GOT3 (cell line): ENCODE data around the gene STXBP3.
"Not testable (repeated sequence)": the region's sequence is repeated elsewhere in the genome, so short reads cannot be mapped to it uniquely, and the experiment has no call there.

Experiments used
- DNase-seq: peaks from one replicate; lab custom pipeline; 2025; ENCODE audit warnings: mixed read lengths; lab: John Stamatoyannopoulos, UW

The STXBP3 gene

DNA sequence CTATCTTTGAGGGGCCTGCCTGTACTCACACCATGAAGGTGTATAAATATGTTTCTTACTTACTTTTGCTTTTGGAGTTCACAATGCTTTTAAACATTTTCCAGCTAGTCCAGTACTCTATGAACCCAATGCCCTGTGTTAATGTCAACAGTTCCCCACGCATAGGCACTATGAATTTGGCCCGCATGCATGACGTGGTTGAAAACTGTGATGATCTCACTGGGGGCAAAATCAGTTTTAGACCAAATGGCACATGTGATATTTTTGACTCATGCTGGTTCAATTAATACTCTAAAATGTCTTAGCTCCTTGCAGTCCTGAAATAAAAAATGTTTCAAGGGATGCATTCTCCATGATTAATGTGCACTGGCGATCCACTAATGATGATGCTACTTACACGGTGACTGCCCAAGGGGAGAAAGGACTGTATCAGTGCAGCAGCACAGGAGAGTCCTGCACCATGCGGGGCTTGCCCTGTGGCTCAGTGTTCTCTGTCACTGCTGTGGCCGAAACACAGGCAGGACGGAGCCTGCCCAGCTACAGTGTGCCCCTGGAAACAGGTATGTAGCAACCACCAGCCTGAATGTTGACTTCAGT is 18.0 kb upstream of the STXBP3 start:
- no peak for DNase-seq

DNA sequence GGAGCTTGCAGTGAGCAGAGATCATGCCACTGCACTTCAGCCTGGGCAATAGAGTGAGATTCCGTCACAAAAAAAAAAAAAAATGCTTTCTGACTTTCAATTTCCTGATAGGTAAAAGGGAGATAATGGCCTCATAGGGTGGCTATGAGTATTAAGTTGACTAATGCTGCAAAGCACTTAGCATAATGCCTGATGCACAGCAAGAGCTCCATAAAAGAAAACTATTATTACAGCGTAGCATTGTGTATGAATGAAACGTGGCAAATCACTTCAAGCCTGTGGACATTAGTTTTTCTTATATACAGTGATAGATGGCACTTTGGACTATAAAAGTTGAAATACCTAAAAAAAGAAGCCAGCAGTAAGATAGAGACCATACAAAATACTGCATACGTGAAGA is 17.0 kb upstream of the STXBP3 start:
- DNase-seq: no peak

DNA sequence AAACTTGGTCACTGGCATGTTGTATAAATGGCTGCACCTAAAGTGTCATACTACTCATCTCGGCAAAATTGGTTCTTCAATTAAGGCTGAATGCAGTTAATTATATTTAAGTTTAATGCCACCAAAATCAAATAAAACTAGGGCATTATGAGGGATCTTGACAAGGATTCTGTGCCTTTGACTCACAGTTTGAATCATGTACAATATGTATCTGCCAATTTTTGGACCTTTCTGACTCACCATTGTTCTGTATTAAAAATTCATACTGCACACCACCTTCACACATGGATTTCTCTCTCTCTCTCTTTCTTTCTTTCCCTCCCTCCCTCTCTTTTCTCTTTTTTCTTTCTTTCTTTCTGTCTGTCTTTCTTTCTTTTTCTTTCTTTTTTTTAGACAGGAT is 14.1 kb upstream of the STXBP3 start:
- DNase-seq: no peak

DNA sequence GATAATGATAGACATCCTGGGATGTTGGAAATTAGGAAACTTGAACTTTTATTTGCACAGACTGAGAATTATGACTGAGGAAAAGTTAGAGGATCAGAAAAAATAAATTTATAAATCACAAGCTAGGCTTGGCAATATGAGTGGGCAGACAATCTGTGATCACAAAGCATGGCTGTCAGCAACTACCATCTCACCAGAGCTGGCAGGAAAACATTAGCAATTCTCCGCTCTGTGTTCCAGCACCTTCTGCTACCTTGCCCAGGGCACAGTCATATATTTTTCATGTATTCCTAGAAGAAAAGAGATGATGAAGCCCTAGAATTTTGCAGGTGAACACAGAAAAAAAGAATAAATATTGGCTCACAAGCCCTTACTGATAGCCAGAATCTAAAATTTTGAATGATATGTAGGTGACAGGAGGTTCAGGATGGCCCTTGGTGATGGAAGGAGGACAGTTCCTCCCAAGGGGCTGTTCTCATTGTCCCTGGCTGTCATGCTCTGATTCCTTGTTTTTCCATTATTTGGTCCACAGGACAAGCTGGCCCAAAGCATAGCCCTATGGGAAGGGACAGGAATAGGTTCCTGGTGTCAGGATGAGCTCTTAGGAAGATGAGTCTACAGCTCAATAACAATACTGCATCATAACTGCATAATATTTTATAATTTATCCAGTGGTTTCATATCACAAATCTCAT is 12.2 kb upstream of the STXBP3 start:
- no peak for DNase-seq

DNA sequence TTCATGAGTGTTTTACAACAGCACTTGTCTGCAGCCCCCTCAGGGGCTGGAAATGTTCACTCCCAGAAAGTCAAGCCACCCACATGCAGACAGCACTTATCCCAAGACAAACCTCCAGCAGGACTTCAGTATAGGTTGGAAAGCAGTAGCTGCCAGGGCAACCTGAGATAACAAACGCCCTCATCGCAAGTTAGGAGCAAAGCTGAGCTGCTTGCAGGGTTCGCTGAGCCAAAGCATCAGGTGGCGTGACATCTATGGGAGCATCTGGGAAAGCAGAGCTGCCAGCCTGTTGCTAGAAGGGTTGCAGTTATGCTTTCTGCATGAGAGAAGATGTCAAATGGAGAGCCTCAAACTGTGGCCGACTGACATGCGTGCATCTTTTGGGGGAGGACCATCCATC is 4.2 kb upstream of the STXBP3 start:
- DNase-seq: no peak

DNA sequence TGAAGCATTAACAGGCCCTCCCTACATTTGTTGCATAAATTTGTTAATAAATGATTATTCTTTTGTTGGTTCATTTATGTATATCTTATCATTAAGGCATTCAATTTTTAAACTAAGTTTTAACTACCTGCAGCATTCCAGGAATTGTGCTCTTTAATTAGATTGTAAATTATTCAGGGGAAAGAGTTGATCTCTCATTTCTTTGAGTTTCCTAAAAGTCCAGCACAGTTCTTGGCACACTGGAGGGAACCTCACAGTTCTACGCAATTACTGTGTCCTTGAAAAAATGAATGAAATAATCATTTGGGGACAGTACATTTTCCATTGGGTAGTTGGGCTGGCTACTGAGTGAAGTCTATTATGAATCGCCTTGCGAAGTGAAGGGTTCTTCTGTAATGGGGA is 493 bp upstream of the STXBP3 start:
- DNase-seq: no peak

DNA sequence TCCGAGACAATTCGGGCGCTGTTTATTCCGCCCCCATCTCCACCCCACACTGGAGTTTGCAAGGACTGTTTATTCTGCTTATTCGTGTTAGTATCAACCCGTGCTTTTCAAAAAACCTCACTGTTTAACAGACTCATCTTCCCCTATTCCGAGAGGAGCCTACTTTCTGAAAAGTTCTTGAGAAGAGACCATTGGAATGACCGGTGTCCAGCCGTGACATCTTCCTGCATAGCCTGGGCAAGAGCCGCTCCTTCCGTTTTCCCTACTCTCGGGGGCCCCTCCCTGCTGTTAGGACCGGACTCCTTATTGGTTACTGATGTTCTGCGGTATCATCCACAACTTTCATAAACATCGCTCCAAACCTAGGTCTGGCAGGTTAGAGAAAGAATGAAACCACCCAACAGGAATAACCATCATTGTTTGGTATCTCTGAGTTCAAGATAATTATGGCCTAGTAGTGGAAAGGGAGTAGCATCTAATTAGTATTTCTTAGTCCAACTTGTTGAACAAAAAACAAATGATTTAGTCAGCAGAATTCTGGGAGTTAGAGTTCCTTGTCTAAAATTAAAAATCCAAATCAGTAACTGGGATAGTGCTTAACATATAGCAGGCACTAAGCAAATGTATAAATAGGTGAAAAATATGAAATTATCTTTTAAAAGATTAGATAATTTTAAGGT is 837 bp downstream of the STXBP3 start:
- DNase-seq: no peak

DNA sequence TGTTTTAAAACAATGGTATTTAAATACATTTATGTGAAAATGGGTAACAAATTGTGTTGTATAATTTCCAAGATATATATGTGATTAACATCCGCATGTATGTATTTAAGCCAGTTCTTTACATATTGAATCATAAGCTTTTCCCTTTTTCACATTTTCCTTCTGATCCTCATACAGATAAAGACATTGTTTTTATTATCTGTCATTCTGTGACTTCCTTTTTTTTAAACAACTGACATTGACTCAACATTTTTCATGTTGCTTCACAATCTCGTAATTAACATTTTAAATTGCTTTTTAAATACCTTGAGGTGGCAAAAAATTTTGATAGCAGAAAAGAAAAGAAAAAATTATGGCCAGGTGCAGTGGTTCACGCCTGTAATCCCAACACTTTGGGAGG is 1.4 kb downstream of the STXBP3 start:
- no peak for DNase-seq

DNA sequence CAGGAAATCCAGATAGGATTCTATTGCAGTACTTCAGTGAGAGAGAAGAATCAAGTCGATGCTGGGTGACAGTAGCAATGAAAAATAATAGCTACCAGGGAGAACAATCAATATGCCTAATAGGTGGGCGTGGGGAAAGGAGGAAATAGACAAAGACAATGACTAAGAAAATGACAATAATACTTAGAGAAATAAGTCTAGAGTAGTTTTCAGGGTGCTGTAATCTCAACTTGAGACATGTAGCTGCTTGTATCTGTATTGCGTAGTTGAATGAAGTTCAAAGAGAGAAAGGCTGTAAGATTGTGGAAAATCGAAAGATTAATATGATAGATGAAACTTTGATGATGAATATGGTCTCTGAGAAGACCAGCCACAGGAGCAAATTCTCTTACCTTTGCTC is 2.6 kb downstream of the STXBP3 start:
- DNase-seq: no peak

DNA sequence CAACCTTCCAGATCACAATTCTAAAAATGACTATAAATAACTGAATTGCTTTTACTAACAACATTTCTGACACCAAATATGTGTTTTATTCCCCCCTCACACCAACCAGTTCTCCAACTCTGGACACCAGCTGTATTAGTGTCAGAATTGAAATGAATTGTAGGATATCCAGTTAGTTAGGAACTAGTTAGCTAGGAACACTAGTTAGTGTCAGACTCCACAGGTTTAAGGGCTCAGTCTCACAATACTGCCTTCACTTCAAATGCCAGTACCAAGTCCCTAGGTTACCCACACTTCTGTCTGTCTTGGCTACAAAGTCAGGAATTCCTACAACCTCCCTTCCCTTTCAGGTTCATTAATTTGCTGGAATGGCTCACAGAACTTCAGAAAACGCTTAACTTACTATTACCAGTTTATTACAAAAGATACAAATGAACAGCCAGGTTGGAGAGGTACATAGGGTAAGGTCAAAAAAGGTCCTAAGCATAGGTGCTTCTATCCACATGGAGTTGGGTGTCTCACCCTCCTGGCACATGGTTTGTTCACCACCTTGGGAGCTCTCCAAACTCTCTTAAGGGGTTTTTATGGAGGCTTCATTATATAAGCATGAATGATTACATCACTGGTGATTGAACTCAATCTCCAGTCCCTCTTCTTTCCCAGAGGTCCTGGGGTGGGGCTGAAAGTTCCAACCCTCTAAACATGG is 4.2 kb downstream of the STXBP3 start:
- no peak for DNase-seq

DNA sequence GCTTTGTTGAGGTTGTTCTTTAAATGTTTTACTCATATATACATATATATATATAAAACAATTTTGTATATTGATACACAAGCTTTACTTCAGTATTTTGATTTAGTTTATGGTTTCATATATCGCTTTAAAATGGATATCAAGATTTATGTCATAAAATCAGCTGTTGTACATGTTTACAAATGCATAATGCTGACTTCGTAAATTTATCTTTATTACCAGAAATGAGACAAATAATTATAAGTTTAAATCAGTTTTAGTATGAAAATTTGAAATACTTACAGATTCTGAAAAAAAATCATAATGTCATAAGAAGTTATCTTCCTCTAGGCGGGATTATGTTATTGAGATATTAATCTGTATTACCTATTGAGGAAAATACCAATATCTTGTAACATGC is 6.9 kb downstream of the STXBP3 start:
- no peak for DNase-seq

DNA sequence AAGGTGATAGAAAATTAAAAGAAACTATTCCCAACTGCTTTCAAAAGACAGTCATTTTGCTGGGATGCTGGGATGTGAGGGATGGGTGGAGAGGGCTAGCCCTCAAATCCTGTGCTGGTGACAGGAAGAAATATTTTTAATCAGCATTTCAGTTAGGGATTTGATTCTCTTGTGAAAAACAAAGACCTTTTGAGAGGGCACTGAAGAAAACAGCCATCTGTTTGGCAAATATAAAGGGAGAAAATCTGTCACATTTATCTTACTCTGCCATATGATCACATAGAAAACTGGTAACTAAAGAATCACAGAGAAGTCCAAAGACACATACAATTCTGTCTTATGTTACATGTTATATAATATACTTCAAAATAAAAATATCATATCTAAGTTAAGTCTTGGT is 12.3 kb downstream of the STXBP3 start:
- no peak for DNase-seq

DNA sequence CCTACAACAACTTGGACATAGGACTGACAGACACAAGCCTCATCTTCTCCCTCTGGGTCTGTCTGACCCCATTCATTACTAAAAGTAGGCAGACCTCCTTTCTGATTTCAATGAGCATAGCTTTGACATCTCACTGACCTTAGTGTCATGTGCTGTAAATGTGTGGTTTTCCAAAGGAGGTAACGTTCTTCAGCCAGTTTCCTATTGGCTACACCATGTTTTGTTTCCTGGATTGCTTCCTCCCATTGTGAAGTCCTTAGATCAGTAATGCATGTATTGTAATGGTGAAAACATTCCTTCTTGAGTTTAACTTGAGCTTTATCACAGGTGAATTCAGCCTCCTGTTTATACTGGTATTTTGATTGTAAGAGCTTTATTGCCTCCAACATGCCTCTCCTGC is 20.6 kb downstream of the STXBP3 start:
- DNase-seq: no peak

DNA sequence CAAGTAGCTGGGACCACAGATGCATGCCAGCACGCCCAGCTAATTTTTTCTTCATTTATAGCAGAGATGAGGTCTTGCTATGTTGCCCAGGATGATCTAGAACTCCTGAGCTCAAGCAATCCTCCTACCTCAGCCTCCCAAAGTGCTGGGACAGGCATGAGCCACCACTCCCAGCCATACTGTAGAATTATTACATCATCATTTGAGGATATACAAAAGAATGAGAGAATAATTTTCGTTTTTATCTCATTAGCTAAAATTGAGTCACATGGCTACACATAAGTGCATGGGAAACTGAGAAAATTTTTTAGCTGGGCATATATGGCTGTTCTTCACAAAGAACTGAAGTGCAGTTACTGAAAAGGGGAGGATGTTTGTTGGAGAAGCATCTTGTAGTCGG is 21.2 kb downstream of the STXBP3 start:
- no peak for DNase-seq

DNA sequence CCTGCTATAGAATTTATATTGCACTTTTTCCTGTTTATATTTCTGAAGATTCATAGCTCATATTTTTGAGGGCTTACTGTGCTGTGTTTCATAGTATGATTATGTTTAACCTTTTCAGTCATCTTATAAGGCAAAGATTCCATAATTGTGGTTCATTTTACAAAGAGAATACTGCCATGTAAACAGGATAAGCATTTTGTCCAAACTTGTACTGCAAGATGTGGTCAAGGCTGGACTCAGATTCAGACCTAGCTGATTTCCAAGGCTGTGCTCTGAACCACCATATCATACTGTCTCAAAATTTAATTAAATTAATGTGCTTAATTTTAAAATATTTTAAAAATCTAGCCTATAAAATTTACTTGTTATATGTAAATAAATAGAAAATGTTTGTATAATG is 31.4 kb downstream of the STXBP3 start:
- DNase-seq: no peak

DNA sequence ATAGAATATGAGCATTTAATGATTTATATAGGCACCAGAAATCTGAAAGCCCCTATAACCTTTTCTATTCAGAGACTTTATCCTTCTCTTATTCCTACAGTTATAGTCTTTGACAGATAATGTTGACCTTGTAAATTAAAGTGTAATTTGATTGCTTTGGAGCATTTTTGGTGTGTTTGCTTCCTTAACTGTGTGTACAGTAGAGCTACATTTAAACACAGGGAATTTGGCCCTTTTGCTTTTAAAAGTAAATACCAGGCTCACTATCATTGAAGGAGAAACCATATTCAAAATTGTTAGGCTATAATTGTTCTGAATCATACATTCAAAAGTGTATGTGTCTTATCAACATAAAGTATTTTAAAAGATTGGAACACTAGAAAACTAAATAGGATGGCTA is 33.0 kb downstream of the STXBP3 start:
- DNase-seq: no peak

DNA sequence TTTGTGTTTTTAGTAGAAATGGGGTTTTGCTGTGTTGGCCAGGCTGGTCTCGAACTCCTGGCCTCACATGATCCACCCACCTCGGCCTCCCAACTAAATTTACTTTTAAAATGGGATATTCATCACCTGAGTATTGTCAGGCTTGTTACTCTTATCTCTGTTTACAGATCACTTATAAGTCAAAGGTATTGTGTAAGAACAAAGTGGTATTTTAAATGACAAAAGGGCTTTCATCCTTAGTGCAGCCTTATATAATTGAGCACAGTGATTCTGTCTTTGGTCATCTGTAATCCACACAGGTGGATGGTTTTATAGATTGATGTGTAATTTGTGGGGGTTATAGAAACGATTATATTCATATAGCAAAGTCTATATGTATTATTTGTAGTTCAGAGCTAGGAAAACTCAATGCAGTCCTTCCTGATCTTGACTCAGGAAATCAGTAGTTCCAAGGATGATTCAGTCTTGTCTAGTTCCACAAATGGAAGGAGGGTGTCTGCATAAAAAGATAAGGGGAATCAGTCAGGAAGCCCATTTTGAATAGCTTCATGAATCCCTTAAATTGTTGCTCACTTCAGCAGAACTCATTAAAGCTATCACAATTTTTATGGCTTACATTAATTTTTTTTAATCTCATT is 34.6 kb downstream of the STXBP3 start:
- DNase-seq: no peak

DNA sequence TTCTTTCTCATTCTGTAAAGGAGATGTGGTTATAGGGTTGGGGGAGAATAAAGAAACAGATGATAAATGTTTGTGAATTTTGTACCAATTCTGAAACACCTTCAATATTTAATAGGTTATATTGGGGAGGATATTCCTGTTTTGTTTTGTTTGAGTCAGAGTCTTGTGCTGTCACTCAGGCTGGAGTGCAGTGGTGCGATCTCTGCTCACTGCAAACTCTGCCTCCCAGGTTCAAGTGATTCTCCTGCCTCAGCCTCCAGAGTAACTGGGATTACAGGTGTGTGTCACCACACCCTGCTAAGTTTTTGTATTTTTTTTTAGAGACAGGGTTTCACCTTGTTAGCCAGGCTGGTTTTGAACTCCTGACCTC is 35.1 kb downstream of the STXBP3 start:
- DNase-seq: not testable (repeated sequence)

DNA sequence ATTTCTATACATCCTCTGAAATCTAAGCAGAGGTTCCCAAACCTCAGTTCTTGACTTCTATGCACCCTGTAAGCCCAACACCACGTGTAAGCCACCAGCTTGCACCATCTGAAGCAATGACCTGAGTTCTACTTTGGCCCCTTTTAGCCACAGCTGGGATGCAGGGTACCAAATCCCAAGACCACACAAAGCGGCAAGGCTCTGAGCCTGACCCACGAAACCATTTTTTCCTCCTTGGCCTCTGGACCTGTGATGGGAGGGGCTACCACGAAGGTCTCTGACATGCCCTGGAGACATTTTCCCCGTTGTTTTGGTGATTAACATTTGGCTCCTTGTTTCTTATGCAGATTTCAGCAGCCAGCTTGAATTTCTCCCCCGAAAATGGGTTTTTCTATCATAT is 38.8 kb downstream of the STXBP3 start:
- DNase-seq: no peak

DNA sequence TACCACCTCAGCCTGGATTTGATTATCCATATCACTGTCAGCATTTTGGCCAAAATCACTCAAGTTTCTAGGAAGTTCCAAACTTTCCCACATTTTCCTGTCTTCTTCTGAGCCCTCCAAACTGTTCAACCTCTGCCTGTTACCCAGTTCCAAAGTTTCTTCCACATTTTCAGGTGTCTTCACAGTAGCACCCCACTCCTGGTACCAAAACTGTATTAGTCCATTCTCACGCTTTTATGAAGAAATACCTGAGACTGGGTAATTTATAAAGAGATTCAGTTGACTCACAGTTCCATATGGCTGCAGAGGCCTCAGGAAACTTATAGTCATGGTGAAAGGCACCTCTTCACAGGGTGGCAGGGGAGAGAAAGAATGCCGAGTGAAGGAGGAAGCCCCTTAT is 39.4 kb downstream of the STXBP3 start:
- no peak for DNase-seq

DNA sequence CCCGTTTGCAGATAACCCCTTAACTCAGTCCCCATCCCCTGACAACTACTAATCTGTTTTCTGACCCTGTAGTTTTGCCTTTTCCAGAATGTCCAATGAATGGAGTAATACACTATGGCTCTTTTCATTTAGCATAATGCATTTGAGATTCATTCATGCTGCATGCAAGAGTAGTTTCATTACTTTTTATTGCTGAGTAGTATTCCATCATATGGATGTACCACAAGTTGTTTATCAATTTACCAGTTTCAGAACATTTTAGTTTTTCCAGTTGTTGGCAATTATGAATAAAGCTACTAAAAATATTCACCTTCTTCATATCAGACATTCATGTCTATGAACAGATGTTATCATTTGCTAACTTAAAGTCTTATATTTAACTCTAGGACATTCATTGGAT is 45.3 kb downstream of the STXBP3 start:
- no peak for DNase-seq

DNA sequence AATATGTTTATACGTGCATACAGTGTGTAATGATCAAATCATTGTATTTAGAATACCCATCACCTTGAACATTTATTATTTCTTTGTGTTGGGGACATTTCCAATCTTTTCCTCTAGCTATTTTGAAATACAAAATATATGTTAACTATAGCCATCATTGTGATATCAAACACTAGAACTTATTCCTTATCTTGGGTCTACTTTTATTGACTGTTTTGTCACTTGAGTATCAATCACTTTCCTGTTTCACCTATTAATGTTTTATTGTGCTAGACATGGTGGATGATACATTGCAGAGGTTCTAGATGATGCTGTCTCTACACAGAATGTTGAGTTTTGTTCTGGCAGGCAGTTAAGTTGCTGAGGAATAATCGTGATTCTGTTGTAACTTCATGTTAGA is 45.9 kb downstream of the STXBP3 start:
- no peak for DNase-seq

DNA sequence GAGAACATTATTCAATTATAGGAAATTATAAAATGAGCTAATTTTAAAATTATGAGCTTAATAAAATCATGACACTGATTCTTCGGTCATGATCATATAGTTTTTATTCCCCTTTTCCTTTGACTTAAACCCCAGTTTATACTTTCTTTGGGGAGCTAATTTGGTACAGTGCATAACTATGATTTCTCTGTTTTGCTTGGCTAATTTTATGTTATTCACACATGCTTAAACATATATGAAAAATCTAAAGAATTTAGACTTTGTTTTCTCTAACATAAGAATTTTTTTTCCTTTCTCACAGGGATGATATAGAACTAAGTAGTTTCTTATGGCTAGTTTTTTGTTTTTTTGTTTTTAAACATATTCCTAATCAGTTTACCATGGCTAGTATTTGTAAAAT is 52.5 kb downstream of the STXBP3 start:
- no peak for DNase-seq
